Natural killer cell (primary cell): ENCODE measurements around the gene HHAT. TPM values are rescaled to one million over a fixed set of nuclear protein-coding genes. Genes with fewer than 3 reads are reported as not detected.

Source experiments
- ATAC-seq, 3 donors: fragments of 150-1000 bp in 2 of 3; fragments of 200-7000 bp in 1 of 3; cut with Tn5 transposase; 1 replicate in 1 of 3; 2 replicates in 2 of 3; pipeline ENCODE4 v1.10.0; 2021; ENCODE audit warnings: mild to moderate bottlenecking in 2 of 3, moderate library complexity in 2 of 3
- DNase-seq, 2 donors: peaks; one replicate each; pipeline versions ENCODE4 v3.0.0 to v3.0.0-alpha.2; 2013 to 2021; ENCODE audit warnings: mixed read lengths in 1 of 2
- H3K27ac ChIP-seq: one replicate; pipeline ENCODE4 v1.5.1; 2013; ENCODE audit warnings: mild to moderate bottlenecking, low read length
- H3K27me3 ChIP-seq: one replicate; pipeline ENCODE4 v1.6.1; 2013; ENCODE audit warnings: low read length; ENCODE audit not compliant: control insufficient read depth, insufficient read depth
- H3K36me3 ChIP-seq: one replicate; pipeline ENCODE4 v1.6.1; 2013; ENCODE audit warnings: low read length; ENCODE audit not compliant: control insufficient read depth, insufficient read depth
- H3K4me1 ChIP-seq: one replicate; pipeline ENCODE4 v1.6.1; 2013; ENCODE audit warnings: low read length; ENCODE audit not compliant: control insufficient read depth, insufficient read depth
- H3K4me3 ChIP-seq: one replicate; pipeline ENCODE4 v1.5.1; 2013; ENCODE audit warnings: low read length
- H3K9me3 ChIP-seq: one replicate; pipeline ENCODE4 v1.6.1; 2013; ENCODE audit warnings: low read length; ENCODE audit not compliant: control insufficient read depth, insufficient read depth
- H3K27ac Mint-ChIP-seq, 2 donors: one replicate each; pipeline ENCODE4 v1.8.0; 2022; ENCODE audit warnings: mild to moderate bottlenecking in 2 of 2, mixed read lengths in 2 of 2, moderate library complexity in 1 of 2
- H3K27me3 Mint-ChIP-seq, 2 donors: one replicate each; pipeline ENCODE4 v1.8.0; 2022; ENCODE audit warnings: low read depth in 2 of 2, mixed read lengths in 2 of 2
- H3K36me3 Mint-ChIP-seq: one replicate; pipeline ENCODE4 v1.8.0; 2022; ENCODE audit warnings: mixed read lengths
- H3K4me1 Mint-ChIP-seq, 2 donors: one replicate each; pipeline ENCODE4 v1.8.0; 2022; ENCODE audit warnings: mixed read lengths in 2 of 2
- H3K4me3 Mint-ChIP-seq: one replicate; pipeline ENCODE4 v1.8.0; 2022; ENCODE audit warnings: mild to moderate bottlenecking, moderate library complexity, mixed read lengths
- H3K9me3 Mint-ChIP-seq, 2 donors: one replicate each; pipeline ENCODE4 v1.8.0; 2022; ENCODE audit warnings: mixed read lengths in 2 of 2
- CTCF ChIP-seq: fragments of 200-600 bp; IDR thresholded peaks from one replicate; pipeline ENCODE4 v1.8.0; 2022; ENCODE audit warnings: antibody characterized with exemption
- WGBS: methylation state at CpG from one replicate; pipeline ENCODE4 v1.1.7; 2013; ENCODE audit warnings: missing lambda C conversion rate; ENCODE audit not compliant: insufficient coverage; 5-methylcytosine and 5-hydroxymethylcytosine counted together
- intact Hi-C: fragments of 100-400 bp; cut with micrococcal nuclease; formaldehyde crosslinking; loops from one replicate; pipeline ENCODE4 v1.14.2; 2022
- total RNA-seq, 4 donors: library from RNA; stranded (reverse); fragments of 120-200 nt in 1 of 4; gene quantifications; one replicate each; pipeline versions ENCODE4 v1.2.3 to v1.2.4, GENCODE V29; 2013 to 2022

The HHAT gene
- total RNA-seq, 3 donors from 2014 or later (not counting 1 experiment from before 2014, with no cell fraction given): 0.79 to 1.1 (median 0.82) TPM

GRCh38 chr1:210541680-210542358 is 213.1 kb downstream of the HHAT start:
- Mint-ChIP-seq H3K9me3 (no peaks in the 10 kb centered on the region), H3K27me3 (peaks cover 0 to 6% of the 10 kb centered on the region in 2 donors), H3K27ac (no peak overlapping the region), H3K4me3 (no peak overlapping the region), H3K36me3 (no peaks in the 10 kb centered on the region), H3K4me1 (no peaks in the 10 kb centered on the region)
- WGBS: 90% methylated on average over 4 of the region's 6 CpGs
- no peaks in the 10 kb centered on the region for H3K36me3 ChIP-seq
- TF ChIP-seq CTCF: no peak
- intact Hi-C loops: no loop called here
- no peak overlapping the region for H3K27ac ChIP-seq
- no peaks in the 10 kb centered on the region for H3K27me3 ChIP-seq
- H3K4me3 ChIP-seq: no peak overlapping the region
- H3K9me3 ChIP-seq: no peaks in the 10 kb centered on the region
- ATAC-seq (no peak), DNase-seq (no peak)
- no peaks in the 10 kb centered on the region for H3K4me1 ChIP-seq

GRCh38 chr1:210551899-210552298 is 223.2 kb downstream of the HHAT start:
- no peaks in the 10 kb centered on the region for H3K36me3 ChIP-seq
- intact Hi-C loops: no loop called here
- no peaks in the 10 kb centered on the region for H3K36me3 Mint-ChIP-seq
- TF ChIP-seq CTCF: no peak
- 93% methylated on average over 5 of the region's 5 CpGs for WGBS
- H3K4me3 Mint-ChIP-seq: no peak overlapping the region
- H3K9me3 Mint-ChIP-seq: no peaks in the 10 kb centered on the region
- no peaks in the 10 kb centered on the region for H3K4me1 ChIP-seq
- no peak overlapping the region for H3K4me3 ChIP-seq
- H3K27me3 Mint-ChIP-seq: peaks cover 0 to 5% of the 10 kb centered on the region in 2 donors
- DNase-seq (no peak), ATAC-seq (no peak)
- no peak overlapping the region for H3K27ac ChIP-seq
- no peak overlapping the region for H3K27ac Mint-ChIP-seq
- peaks cover 0 to 6% of the 10 kb centered on the region in 2 donors for H3K4me1 Mint-ChIP-seq
- no peaks in the 10 kb centered on the region for H3K9me3 ChIP-seq
- no peaks in the 10 kb centered on the region for H3K27me3 ChIP-seq

- Histone ChIP-seq H3K9me3 (no peaks in the 10 kb centered on the region), H3K4me3 (no peak overlapping the region), H3K27ac (no peak overlapping the region), H3K36me3 (no peaks in the 10 kb centered on the region), H3K27me3 (no peaks in the 10 kb centered on the region), H3K4me1 (no peaks in the 10 kb centered on the region)
- 77% methylated on average over 5 of the region's 5 CpGs for WGBS
- intact Hi-C loops: no loop called here
- no peak for TF ChIP-seq CTCF
- Mint-ChIP-seq H3K9me3 (no peaks in the 10 kb centered on the region), H3K4me1 (peaks cover 0 to 6% of the 10 kb centered on the region in 2 donors), H3K27me3 (peaks cover 0 to 5% of the 10 kb centered on the region in 2 donors), H3K36me3 (no peaks in the 10 kb centered on the region), H3K27ac (no peak overlapping the region), H3K4me3 (no peak overlapping the region)
- DNase-seq (no peak), ATAC-seq (no peak)
Measured at GRCh38 chr1:210553711-210554110, 225.0 kb downstream of the HHAT start.

GRCh38 chr1:210554382-210554781 is 225.7 kb downstream of the HHAT start:
- no peak overlapping the region for H3K4me3 Mint-ChIP-seq

More at GRCh38 chr1:210554382-210554781, 225.7 kb downstream of the HHAT start:
- DNase-seq (no peak), ATAC-seq (no peak)
- Mint-ChIP-seq H3K36me3 (no peaks in the 10 kb centered on the region), H3K27ac (no peak overlapping the region), H3K4me1 (peaks cover 0 to 6% of the 10 kb centered on the region in 2 donors), H3K9me3 (no peaks in the 10 kb centered on the region), H3K27me3 (peaks cover 0 to 5% of the 10 kb centered on the region in 2 donors)
- H3K4me1 ChIP-seq: no peaks in the 10 kb centered on the region
- no peak overlapping the region for H3K27ac ChIP-seq
- no peak overlapping the region for H3K4me3 ChIP-seq
- WGBS: 92% methylated on average over 4 of the region's 5 CpGs
- no peak for TF ChIP-seq CTCF
- no peaks in the 10 kb centered on the region for H3K27me3 ChIP-seq
- H3K36me3 ChIP-seq: no peaks in the 10 kb centered on the region
- no peaks in the 10 kb centered on the region for H3K9me3 ChIP-seq
- intact Hi-C loops: no loop called here
